ENCODE measurements around the gene TICAM1.
"Not testable (repeated sequence)": the region's sequence is repeated elsewhere in the genome, so short reads cannot be mapped to it uniquely, and the experiment has no call there.

Gene TICAM1

GRCh38 chr19:4803736-4804695 lies 27.5 kb downstream of the TICAM1 start:
- peak; percentile 93 for DNase-seq

DNA sequence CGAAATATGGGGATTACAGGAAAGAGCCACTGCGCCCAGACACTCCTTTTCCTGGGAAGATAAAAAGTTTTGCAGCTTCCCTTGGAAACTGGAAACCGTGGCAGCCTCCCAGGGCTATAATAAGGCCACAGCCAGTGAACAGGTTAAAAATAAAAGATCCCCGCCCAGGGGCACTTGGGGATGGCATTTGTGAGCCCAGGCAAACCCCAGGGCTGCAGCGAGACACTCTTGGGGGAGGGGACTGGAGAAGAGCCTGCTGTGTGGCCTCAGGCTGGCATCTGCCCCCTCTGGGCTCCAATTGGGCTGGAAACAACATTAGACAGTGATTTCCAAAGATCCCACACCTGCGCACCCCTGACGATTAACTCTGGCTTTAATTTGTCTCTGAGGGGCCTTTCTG lies 28.8 kb downstream of the TICAM1 start:
- no peak for DNase-seq

DNA sequence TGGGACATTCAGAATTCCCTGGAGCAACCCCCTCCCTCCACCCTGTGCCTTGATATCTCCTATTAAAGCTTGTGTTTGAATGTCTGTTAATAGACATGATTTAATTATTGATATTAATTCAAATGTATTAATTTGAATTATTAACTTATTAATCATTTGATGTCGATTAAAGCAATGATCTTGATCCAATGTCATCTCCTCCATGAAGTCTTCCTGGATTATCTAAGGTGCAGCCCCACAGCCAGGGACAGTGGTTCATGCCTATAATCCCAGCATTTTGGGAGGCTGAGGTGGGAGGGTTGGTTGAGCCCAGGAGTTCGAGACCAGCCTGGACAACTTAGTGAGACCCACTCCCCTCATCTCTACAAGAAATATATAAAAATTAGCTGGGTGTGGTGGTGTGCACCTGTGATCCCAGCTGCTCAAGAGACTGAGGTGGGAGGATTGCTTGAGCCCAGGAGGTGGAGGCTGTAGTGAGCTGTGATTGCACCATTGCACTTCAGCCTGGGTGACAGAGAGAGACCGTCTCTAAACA lies 30.4 kb downstream of the TICAM1 start:
- no peak for DNase-seq

- no peak for DNase-seq
Measured at GRCh38 chr19:4800591-4801081, 30.9 kb downstream of the TICAM1 start.

DNA sequence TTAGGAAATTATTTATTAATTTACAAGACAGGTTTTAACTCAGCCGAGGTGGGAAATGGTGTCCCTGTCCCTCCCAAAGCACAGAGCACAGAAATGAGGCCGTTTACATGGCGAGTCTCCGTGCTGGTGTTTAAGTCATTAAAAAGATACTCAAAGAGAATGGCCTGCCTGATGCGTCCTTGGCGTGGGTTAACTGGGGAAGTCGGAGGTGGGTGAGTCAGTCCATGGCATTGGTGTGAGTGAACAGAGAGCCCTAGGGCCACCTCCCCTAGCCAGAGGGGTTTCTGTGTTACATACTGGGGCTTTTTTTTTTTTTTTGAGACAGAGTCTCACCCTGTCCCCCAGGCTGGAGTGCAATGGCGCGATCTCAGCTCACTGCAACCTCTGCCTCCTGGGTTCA lies 36.1 kb downstream of the TICAM1 start:
- DNase-seq: no peak

DNA sequence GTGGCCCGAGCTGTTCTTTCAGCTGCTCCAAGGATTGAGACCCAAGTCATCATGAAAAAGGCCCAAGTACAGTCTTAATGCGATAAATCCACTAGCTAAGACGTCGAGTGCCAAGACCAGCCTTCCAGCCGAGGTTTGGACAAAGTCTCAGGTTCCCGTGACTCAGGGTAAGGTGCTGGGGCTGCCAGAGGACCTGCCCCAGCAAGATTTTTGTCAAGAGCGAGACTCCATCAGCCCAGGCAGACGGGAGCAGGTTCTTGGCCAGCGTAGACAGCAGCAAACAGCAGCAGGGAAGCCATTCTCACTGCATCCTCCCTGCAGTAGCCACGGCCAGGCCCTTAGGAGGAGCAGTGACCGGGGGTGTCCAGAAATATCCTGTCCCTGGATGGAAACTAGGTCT lies 36.5 kb downstream of the TICAM1 start:
- no peak for DNase-seq

DNA sequence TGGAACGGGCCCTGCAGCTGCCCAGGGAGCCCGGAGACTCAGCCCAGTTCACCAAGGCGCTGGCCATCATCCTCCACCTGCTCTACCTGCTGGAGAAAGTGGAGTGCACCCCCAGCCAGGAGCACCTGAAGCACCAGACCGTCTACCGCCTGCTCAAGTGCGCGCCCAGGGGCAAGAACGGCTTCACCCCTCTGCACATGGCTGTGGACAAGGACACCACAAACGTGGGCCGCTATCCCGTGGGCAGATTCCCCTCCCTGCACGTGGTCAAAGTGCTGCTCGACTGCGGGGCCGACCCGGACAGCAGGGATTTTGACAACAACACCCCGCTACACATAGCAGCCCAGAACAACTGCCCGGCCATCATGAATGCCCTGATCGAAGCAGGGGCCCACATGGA lies 38.2 kb downstream of the TICAM1 start:
- DNase-seq: not testable (repeated sequence)

DNA sequence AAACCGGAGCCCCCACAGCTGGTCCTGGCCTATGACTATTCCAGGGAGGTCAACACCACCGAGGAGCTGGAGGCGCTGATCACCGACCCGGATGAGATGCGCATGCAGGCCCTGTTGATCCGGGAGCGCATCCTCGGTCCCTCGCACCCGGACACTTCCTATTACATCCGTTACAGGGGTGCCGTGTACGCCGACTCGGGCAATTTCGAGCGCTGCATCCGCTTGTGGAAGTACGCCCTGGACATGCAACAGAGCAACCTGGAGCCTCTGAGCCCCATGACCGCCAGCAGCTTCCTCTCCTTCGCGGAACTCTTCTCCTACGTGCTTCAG lies 38.7 kb downstream of the TICAM1 start:
- not testable (repeated sequence) for DNase-seq

DNA sequence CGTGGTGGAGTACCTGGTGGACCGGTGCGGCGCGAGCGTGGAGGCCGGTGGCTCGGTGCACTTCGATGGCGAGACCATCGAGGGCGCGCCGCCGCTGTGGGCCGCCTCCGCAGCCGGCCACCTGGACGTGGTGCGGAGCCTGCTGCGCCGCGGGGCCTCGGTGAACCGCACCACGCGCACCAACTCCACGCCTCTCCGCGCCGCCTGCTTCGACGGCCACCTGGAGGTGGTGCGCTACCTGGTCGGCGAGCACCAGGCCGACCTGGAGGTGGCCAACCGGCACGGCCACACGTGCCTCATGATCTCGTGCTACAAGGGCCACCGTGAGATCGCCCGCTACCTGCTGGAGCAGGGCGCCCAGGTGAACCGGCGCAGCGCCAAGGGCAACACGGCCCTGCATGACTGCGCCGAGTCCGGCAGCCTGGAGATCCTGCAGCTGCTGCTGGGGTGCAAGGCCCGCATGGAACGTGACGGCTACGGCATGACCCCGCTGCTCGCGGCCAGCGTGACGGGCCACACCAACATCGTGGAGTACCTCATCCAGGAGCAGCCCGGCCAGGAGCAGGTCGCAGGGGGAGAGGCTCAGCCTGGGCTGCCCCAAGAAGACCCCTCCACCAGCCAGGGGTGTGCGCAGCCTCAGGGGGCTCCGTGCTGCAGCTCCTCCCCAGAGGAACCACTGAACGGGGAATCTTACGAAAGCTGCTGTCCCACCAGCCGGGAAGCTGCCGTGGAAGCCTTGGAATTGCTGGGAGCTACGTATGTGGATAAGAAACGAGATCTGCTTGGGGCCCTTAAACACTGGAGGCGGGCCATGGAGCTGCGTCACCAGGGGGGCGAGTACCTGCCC lies 39.3 kb downstream of the TICAM1 start:
- DNase-seq: not testable (repeated sequence)

- peak; percentile 100 for DNase-seq
Measured at GRCh38 chr19:4791183-4792018, 40.1 kb downstream of the TICAM1 start, which contains the start of gene FEM1A. TSS of gene FEM1A (plus strand) at chr19:4791734. CDS start at chr19:4791855, 121 bp downstream.

DNA sequence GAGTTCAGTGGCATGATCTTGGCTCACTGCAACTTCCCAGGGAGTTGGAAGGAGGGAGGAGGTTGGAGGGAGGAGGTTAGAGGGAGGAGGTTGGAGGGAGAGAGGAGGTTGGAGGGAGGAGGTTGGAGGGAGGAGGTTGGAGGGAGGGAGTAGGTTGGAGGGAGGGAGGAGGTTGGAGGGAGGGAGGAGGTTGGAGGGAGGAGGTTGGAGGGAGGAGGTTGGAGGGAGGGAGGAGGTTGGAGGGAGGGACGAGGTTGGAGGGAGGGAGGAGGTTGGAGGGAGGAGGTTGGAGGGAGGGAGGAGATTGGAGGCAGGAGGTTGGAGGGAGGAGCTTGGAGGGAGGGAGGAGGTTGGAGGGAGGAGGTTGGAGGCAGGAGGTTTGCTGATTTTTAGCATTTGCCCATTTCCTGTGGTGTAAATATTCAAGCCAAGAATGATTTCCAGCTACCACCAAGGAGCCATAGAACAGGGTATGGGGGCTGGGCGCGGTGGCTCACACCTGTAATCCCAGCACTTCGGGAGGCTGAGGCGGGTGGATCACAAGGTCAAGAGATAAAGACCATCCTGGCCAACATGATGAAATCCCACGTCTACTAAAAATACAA lies 45.0 kb downstream of the TICAM1 start:
- DNase-seq: not testable (repeated sequence)

GRCh38 chr19:4781801-4782200 lies 49.7 kb downstream of the TICAM1 start:
- DNase-seq: no peak

DNA sequence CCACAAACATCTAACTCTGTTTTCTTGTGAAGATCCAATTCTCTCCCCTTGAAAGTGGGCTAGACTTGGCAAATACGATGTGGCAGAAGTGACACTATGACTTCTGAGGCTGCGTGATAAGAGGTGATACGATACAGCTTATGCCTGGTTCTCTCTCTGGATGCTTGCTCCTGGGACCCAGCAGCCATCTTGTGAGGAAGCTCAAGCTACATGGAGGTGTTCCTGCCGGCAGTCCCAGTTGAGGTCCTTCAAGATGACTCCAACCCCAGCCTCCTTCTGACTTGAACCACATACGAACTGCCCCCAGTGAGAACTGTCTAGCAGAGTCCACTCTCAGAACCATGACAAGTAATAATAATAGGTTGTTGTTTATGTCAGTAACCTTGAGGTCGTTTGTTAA lies 50.7 kb downstream of the TICAM1 start:
- no peak for DNase-seq

GRCh38 chr19:4778124-4778523 lies 53.4 kb downstream of the TICAM1 start:
- DNase-seq: not testable (repeated sequence)

DNA sequence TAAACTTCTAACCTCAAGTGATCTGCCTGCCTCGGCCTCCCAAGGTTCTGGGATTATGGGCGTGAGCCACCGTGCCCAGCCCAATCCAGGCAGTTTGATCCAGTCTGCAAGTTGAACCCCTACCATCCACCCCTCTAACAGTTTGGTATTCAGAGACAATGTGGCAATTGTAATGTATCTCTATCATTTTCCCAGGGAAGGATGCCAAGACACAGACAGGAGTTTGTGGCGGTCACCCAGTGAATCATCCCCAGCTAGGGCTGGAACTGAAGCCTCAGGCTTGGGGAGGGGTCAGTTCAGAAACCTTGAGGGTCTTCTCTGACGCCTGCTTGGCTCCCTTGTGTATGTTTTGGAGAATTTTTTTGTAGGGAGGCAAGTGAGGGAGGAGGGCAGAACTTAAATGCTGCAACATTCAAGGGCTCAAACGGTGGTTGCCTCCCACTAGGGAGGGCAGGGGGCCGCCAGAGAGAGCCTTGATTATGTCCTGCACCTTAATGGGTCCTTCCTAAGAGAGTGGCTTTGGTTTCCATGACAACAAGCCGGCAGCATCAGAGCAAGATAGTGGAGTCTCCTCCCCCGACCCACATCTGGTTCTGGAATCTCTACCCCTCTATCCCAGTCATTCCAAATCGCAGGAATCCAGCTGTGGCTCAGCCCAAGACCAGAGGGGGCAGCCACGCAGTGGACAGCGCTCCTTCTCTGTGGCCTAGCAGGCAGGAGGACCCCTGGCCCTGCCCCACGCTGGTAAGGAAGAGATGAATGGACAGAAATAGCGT lies 54.9 kb downstream of the TICAM1 start:
- no peak for DNase-seq

- DNase-seq: no peak
Measured at GRCh38 chr19:4775627-4776152, 55.8 kb downstream of the TICAM1 start.

GRCh38 chr19:4774136-4774535 lies 57.4 kb downstream of the TICAM1 start:
- no peak for DNase-seq

- no peak for DNase-seq
Measured at GRCh38 chr19:4773047-4773640, 58.4 kb downstream of the TICAM1 start.

GRCh38 chr19:4772566-4772965 lies 58.9 kb downstream of the TICAM1 start:
- DNase-seq: no peak
